Activated CD8-positive, alpha-beta memory T cell treated with anti-CD3 and anti-CD28 coated beads, Interleukin-2, amount 50 U/mL, for 1 hour (primary cell): Measurements from ENCODE around the gene PLGLB2.
"Not testable (repeated sequence)": the region's sequence is repeated elsewhere in the genome, so short reads cannot be mapped to it uniquely, and the experiment has no call there.

Source experiments
- DNase-seq: peaks from one replicate; pipeline ENCODE4 v3.0.0-alpha.2; 2020; ENCODE audit errors: extremely low read depth

PLGLB2 gene

DNA sequence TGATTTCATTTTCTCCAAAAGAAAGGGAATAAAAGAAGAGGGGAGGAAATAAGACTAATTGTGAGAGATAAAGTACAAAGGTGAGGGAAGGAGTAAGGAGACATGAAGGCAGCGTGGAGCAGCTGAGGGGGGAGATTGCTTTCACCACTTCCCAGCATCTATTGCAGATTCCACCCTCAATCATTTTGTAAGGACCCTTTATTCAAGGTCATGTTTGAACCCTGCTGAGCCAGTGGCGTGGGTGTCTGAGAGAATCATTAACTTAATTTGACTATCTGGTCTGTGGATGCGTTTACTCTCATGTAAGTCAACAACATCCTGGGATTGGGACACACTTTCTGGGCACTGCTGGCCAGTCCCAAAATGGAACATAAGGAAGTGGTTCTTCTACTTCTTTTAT is at the start of gene PLGLB2:
Gene PLGLB2, plus strand, starts transcription at position 297 of the 400 bp plus-strand sequence. Its CDS starts 67 bp downstream, at position 364.
- DNase-seq: not testable (repeated sequence)

DNA sequence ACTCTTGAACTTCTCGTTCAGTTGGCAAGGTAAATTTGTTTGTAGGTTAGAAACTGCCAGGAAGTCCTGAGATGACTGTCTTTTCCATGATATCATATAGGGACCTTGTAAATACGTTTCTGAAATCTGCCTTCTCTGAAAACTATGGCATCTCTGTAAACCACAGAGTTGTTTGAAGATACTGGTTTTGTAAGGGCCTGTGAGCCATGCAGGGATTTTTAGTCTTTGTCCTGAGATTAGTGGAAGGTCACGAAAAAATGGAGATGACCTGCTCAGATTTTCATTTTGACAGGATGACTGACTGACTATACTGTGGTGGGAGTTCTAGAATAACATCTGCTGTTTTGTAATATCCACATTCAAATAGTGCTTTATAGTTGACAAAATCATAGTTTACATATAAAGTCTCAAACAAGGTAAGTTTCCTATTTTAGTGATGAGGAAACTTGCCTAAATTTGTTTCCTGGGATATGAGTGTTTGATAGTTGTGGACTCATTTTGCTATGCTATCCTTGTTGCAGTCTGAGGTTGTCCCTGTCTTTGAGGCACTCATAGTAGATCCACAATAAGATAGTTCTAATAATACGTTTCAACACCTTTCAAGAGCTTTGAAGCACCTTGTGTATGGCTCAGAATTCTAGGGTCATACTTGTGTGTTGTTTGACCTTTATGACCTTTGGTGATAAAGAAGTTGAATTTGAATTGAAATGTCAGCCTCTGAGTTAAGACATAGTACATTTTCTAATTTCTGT is 43.1 kb upstream of the PLGLB2 start:
- not testable (repeated sequence) for DNase-seq

- not testable (repeated sequence) for DNase-seq
These were observed 39.5 kb upstream of the PLGLB2 start for GRCh38 chr2:87708368-87708767.

DNA sequence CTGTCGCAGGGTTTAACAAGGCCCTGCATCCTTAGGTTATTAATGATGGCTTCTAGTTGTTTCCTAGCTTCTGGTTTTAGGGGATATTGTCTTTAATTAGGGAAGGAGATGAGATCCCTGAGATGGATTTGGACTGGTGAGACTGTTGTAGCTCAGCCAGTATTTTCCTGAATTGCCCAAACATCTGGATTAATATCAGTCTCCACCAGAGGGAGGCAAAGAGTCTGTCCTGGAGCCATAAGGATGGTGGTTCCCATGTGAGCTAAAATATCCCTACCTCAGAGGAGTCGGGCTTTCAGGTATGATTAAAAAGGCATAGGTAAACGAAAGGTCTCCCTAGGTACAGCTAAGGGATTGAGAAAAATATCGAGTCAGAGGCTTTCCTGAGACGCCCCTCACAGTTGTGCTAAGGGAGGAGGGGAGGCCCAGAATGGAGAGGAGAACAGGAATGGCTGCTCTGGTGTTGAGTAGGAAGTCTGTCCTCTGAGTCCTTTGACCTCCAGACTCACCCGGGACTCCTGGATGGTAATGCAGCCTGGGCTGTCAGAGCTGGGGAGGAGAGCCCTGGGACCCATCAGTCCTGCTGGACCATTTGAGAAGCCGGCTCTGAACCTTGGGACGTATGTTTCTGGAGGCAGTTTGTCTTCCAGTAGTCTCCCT is 19.8 kb upstream of the PLGLB2 start:
- not testable (repeated sequence) for DNase-seq

- not testable (repeated sequence) for DNase-seq
These were observed 7.0 kb upstream of the PLGLB2 start for GRCh38 chr2:87740928-87741327.

DNA sequence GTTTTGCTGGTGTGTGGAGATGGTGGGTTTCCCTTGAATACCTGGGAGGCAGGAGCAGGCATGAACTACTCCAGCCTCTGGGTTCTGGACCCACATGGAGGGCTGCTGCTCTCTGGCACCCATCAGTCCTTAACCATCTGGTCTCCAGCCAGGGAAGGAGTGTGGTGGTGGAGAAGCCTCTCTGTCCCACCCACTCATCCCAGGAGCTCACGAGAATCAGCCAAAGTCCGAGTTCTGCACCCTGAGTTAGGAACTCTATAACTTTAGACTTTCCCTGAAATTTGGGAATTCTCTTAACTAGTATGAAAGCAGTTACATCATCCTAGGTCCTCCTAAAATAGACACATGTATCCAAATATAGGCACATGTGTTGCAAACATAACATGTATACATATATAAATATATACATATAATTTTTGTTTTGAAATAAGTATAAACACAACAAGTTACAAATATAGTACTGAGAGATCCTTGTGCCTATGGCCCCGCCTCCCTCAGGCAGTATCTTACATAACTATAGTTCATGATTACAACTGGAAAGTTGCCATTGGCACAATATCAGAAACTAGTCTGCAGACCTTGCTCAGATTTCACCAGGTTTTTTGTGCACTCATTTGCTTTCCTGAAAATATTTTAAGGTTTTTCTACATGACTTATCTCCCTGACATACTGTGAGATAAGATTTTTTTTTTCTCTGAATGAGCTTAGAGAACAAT is 5.3 kb upstream of the PLGLB2 start:
- not testable (repeated sequence) for DNase-seq

DNA sequence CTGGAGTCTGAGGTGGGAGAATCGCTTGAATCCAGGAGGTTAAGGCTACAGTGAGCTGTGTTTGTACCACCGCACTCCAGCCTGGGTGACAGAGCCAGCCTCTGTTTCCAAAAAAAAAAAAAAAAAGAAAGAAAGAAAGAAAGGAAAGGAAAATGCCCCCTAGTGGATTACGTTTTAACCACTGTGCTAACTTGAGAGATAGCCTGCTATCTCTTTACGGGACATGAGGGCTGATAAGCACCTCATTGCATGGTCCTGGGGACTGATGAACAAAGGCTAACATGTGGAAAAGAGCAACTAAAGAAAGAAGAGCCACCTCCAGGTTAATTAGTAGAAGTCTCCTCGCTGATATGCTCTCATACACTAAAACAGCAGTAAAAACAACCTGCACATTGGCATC is 4.2 kb upstream of the PLGLB2 start:
- not testable (repeated sequence) for DNase-seq

DNA sequence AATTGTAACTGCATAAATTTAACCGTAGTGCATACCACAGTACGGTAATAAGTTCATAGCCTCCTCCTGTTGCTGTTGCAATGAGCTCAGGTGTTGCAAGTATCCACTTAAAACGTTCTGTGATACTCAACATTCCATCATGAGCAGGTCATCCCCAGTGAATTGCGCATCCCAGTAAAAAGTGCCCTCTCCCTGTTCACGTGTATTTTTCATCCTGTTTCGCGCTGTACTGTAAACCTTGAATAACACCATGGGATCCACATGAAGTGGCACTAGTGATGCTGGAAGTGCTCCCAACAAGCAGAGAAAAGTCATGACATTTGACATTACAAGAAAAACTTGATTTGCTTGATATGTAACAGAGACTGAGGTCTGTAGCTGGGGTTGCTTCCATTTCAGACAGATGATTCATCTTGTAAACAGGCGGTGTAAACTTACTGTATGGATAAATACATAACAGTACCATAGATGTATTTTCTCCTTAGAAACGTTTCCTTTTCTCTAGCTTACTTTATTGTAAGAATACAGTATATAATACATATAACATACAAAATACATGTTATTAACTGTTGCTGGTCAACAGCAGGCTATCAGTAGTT is 2.4 kb upstream of the PLGLB2 start:
- not testable (repeated sequence) for DNase-seq

- not testable (repeated sequence) for DNase-seq
These were observed 637 bp downstream of the PLGLB2 start for GRCh38 chr2:87748524-87748923.

DNA sequence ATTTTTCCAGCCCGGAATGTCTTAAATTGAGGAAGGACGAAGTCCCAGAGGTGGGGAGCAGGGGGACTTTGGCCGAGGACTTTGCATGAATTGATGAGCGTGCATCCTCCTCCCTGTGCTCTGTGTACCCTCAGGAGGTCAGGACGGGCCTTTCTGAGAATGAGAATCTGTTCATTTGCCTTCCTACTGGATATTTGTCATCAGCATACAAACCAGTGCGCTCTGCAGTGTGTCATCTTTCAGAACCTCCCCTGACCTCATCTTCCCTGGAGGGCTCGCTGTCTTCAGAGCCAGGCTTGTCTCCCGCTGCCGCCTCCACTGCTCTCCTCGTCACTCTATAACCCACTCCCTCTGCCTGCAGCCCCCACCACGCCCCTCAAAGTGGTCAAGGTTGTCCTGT is 2.7 kb downstream of the PLGLB2 start:
- DNase-seq: not testable (repeated sequence)

DNA sequence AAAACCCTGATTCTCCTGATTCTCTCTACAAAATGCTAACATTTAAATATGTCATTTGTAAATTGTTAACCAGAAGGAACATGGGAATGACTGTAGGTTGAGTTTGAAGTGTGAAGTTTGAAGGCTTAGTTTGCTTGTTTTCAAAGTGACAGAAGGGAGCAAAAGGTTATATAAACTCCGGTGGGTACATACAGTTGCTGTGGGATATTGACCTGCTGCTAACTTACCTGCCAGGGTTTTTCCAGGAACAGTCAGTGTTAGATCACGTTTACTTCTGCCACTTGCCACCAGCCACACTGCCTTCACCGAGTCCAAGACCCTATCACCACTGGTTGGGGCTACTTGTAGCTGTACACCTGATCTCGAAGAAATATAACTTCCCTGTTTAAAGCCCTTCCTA is 6.9 kb downstream of the PLGLB2 start:
- DNase-seq: not testable (repeated sequence)
